ENCODE data around the gene AMBRA1. TPM values are rescaled to one million over a fixed set of nuclear protein-coding genes. Genes with fewer than 3 reads are reported as not detected.

Gene AMBRA1
- total RNA-seq, 2 donors from 2014 or later: 56.2 to 60.7 TPM

GRCh38 chr11:46529928-46530574, 63.8 kb downstream of the AMBRA1 start:
- no peaks in the 10 kb centered on the region for H3K36me3 ChIP-seq
- intact Hi-C loops (cut with DNase I): no loop called here
- 87% methylated on average over 6 of the region's 6 CpGs for WGBS

GRCh38 chr11:46529095-46529905, 64.5 kb downstream of the AMBRA1 start:
- DNase-seq (ENCODE audit: low spot score): peak; percentile 33
- no peaks in the 10 kb centered on the region for H3K36me3 ChIP-seq
- no peak overlapping the region for H3K4me3 ChIP-seq
- no peaks in the 10 kb centered on the region for H3K27me3 ChIP-seq (replicated peaks; ENCODE audit: insufficient read depth)
- 54% methylated on average over 4 of the region's 4 CpGs for WGBS
- H3K9me3 ChIP-seq: no peaks in the 10 kb centered on the region
- intact Hi-C loops (cut with DNase I): no loop called here
- H3K27ac ChIP-seq: no peak overlapping the region
- TF ChIP-seq POLR2A (IDR thresholded peaks at IDR 0.05): no peak
- TF ChIP-seq CTCF (IDR thresholded peaks at IDR 0.05): peak; percentile 74 to 84 (median 80)
- H3K4me1 ChIP-seq (replicated peaks): no peaks in the 10 kb centered on the region

More at GRCh38 chr11:46529928-46530574, 63.8 kb downstream of the AMBRA1 start:
- Histone ChIP-seq H3K9me3 (no peaks in the 10 kb centered on the region), H3K4me3 (no peak overlapping the region), H3K4me1 (replicated peaks) (no peaks in the 10 kb centered on the region), H3K27me3 (replicated peaks; ENCODE audit: insufficient read depth) (no peaks in the 10 kb centered on the region), H3K27ac (no peak overlapping the region)
- DNase-seq (ENCODE audit: low spot score): no peak
- TF ChIP-seq POLR2A (IDR thresholded peaks at IDR 0.05): no peak
- TF ChIP-seq POLR2AphosphoS5 (IDR thresholded peaks at IDR 0.05): no peak
- TF ChIP-seq CTCF (IDR thresholded peaks at IDR 0.05): no peak

GRCh38 chr11:46528445-46529094, 65.3 kb downstream of the AMBRA1 start:
- Histone ChIP-seq H3K36me3 (no peaks in the 10 kb centered on the region), H3K9me3 (no peaks in the 10 kb centered on the region), H3K27ac (no peak overlapping the region), H3K4me1 (replicated peaks) (no peaks in the 10 kb centered on the region), H3K27me3 (replicated peaks; ENCODE audit: insufficient read depth) (no peaks in the 10 kb centered on the region), H3K4me3 (no peak overlapping the region)
- intact Hi-C loops (cut with DNase I): no loop called here
- no peak for TF ChIP-seq POLR2A (IDR thresholded peaks at IDR 0.05)
- no peak for TF ChIP-seq CTCF (IDR thresholded peaks at IDR 0.05)
- TF ChIP-seq POLR2AphosphoS5 (IDR thresholded peaks at IDR 0.05): no peak
- no peak for DNase-seq (ENCODE audit: low spot score)
- WGBS: 77% methylated on average over 8 of the region's 8 CpGs

- WGBS: 86% methylated on average over 1 of the region's 1 CpG
- Histone ChIP-seq H3K27ac (no peak overlapping the region), H3K36me3 (no peaks in the 10 kb centered on the region), H3K4me3 (no peak overlapping the region), H3K9me3 (no peaks in the 10 kb centered on the region), H3K27me3 (replicated peaks; ENCODE audit: insufficient read depth) (no peaks in the 10 kb centered on the region), H3K4me1 (replicated peaks) (no peaks in the 10 kb centered on the region)
- no peak for TF ChIP-seq POLR2A (IDR thresholded peaks at IDR 0.05)
- TF ChIP-seq POLR2AphosphoS5 (IDR thresholded peaks at IDR 0.05): no peak
- TF ChIP-seq CTCF (IDR thresholded peaks at IDR 0.05): no peak
- DNase-seq (ENCODE audit: low spot score): no peak
- intact Hi-C loops (cut with DNase I): no loop called here
These were observed 66.2 kb downstream of the AMBRA1 start for GRCh38 chr11:46527591-46528130.

Measured in prostate gland (tissue), 2 donors.